ENCODE data around the gene FBXL16. TPM values are rescaled to one million over a fixed set of nuclear protein-coding genes. Genes with fewer than 3 reads are reported as not detected.
A peak's percentile ranks its signal among the peaks of the same experiment; 100 is the strongest.

The FBXL16 gene
- total and polyA plus RNA-seq, 11 donors: 0.03 to 1.00 (median 0.59) TPM; not detected in 6

GRCh38 chr16:719815-720446, 14.3 kb upstream of the FBXL16 start:
- Histone ChIP-seq H3K27me3 (peaks cover 0 to 14% (median 0%) of the 10 kb centered on the region in 9 donors), H3K4me3 (peak overlapping the region in 11 of 12 donors; percentile 58 to 92 (median 81)), H3K9me3 (no peaks in the 10 kb centered on the region), H3K27ac (peak overlapping the region in 11 of 12 donors; percentile 87 to 98 (median 94)), H3K4me1 (peaks cover 4 to 52% (median 35%) of the 10 kb centered on the region in 12 donors), H3K36me3 (peaks cover 0 to 6% (median 0%) of the 10 kb centered on the region in 9 donors)
- peak in 2 of 4 donors; percentile 2 to 11 for ATAC-seq
- intact Hi-C loops (cut with DNase I): loop anchor here in 1 of 10 donors (5.0 kb wide), 1 partner anchor 337 kb away; no protein-coding TSS in a partner anchor
- no peak for DNase-seq
- no peak for TF ChIP-seq POLR2A (IDR thresholded peaks at IDR 0.05)
- TF ChIP-seq, protein P1, sequence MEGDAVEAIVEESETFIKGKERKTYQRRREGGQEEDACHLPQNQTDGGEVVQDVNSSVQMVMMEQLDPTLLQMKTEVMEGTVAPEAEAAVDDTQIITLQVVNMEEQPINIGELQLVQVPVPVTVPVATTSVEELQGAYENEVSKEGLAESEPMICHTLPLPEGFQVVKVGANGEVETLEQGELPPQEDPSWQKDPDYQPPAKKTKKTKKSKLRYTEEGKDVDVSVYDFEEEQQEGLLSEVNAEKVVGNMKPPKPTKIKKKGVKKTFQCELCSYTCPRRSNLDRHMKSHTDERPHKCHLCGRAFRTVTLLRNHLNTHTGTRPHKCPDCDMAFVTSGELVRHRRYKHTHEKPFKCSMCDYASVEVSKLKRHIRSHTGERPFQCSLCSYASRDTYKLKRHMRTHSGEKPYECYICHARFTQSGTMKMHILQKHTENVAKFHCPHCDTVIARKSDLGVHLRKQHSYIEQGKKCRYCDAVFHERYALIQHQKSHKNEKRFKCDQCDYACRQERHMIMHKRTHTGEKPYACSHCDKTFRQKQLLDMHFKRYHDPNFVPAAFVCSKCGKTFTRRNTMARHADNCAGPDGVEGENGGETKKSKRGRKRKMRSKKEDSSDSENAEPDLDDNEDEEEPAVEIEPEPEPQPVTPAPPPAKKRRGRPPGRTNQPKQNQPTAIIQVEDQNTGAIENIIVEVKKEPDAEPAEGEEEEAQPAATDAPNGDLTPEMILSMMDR (IDR thresholded peaks at IDR 0.05): peak in 3 of 12 donors; percentile 6 to 18 (median 12)
- WGBS, 4 donors: 5 to 8% (median 8%) methylated on average over 16 of the region's 16 CpGs

DNA sequence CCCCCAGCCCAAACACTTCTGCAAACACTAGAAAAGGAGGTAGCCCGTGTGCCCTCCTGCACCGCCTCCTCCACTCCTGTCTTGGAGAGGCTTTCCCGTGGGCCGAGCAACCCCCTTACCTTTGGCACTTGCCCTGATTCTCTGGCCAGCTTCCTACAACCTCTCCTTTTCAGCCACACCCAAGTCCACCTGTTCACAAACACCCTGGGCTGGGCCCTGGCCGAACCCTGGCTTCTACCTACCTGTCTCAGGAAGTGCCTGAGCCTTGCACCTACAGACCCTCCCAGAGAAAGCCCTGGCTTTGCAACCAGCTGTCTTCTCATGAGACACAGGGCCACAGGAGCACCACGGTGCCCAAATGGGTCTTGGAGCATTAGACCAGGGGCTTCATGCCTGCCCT, 13.3 kb upstream of the FBXL16 start:
- peak overlapping the region in 1 of 12 donors; percentile 24 for H3K4me3 ChIP-seq
- H3K9me3 ChIP-seq: no peaks in the 10 kb centered on the region
- H3K27ac ChIP-seq: no peak overlapping the region
- peaks cover 0 to 18% (median 0%) of the 10 kb centered on the region in 9 donors for H3K27me3 ChIP-seq
- peaks cover 0 to 6% (median 0%) of the 10 kb centered on the region in 9 donors for H3K36me3 ChIP-seq
- WGBS, 4 donors: 85 to 91% (median 89%) methylated on average over 5 to 6 of the region's 6 CpGs
- no peak for ATAC-seq
- no peak for DNase-seq
- TF ChIP-seq POLR2A (IDR thresholded peaks at IDR 0.05): no peak
- TF ChIP-seq, protein P1 (IDR thresholded peaks at IDR 0.05): no peak
- peaks cover 4 to 60% (median 42%) of the 10 kb centered on the region in 12 donors for H3K4me1 ChIP-seq
- intact Hi-C loops (cut with DNase I): loop anchor here in 1 of 10 donors (5.0 kb wide), 1 partner anchor 338 kb away; no protein-coding TSS in a partner anchor

GRCh38 chr16:718389-718788, 12.8 kb upstream of the FBXL16 start:
- intact Hi-C loops (cut with DNase I): loop anchor here in 1 of 10 donors (5.0 kb wide), 1 partner anchor 339 kb away; no protein-coding TSS in a partner anchor
- H3K9me3 ChIP-seq: no peaks in the 10 kb centered on the region
- DNase-seq (no peak), ATAC-seq (no peak)
- no peak overlapping the region for H3K4me3 ChIP-seq
- H3K36me3 ChIP-seq: peaks cover 0 to 6% (median 0%) of the 10 kb centered on the region in 9 donors
- H3K27ac ChIP-seq: no peak overlapping the region
- WGBS, 4 donors: 95 to 97% (median 96%) methylated on average over 3 to 9 of the region's 9 CpGs
- peaks cover 0 to 18% (median 0%) of the 10 kb centered on the region in 9 donors for H3K27me3 ChIP-seq
- no peak for TF ChIP-seq POLR2A (IDR thresholded peaks at IDR 0.05)
- TF ChIP-seq, protein P1 (IDR thresholded peaks at IDR 0.05): no peak
- H3K4me1 ChIP-seq: peaks cover 4 to 61% (median 42%) of the 10 kb centered on the region in 12 donors
